GM12878 (cell line): Measurements from ENCODE around the gene THRA. TPM values are rescaled to one million over a fixed set of nuclear protein-coding genes. Genes with fewer than 3 reads are reported as not detected.

ENCODE experiments used
- ATAC-seq: fragments of 200-7000 bp; cut with Tn5 transposase; 3 replicates; pipeline ENCODE4 v1.9.1; 2020; ENCODE audit warnings: mild to moderate bottlenecking, moderate library complexity
- BruUV-seq: library from RNA; stranded (reverse); fragments of 400-500 nt; replicated peaks from 2 replicates; lab custom pipeline; 2021; lab: Mats Ljungman, UMichigan
- CTCF ChIA-PET: fragments of 300-600 bp; sonication (Branson Sonifier 250); formaldehyde crosslinking; extraction: SDS; loops from one replicate; lab custom pipeline; 2021; ENCODE audit warnings: inconsistent platforms; lab: Yijun Ruan, JAX
- POLR2A ChIA-PET: fragments of 350-600 bp; formaldehyde crosslinking; extraction: SDS; loops from one replicate; lab custom pipeline; 2021; ENCODE audit warnings: inconsistent platforms; lab: Charles Lee
- RAD21 ChIA-PET: fragments of 300-600 bp; sonication (Branson Sonifier 250); formaldehyde crosslinking; loops from one replicate; lab custom pipeline; 2023; ENCODE audit warnings: antibody characterized with exemption; ENCODE audit not compliant: unreplicated experiment; lab: Charles Lee
- SMC1A ChIA-PET: fragments of 300-600 bp; sonication (Branson Sonifier 250); formaldehyde crosslinking; loops from one replicate; lab custom pipeline; 2023; ENCODE audit not compliant: unreplicated experiment, uncharacterized antibody; lab: Charles Lee
- DNase-seq: peaks from one replicate; pipeline ENCODE4 v3.0.0-alpha.2; 2011; ENCODE audit warnings: low read depth, low spot score
- FAIRE-seq: peaks from 3 replicates; lab custom pipeline; 2011; peaks lifted over from hg19 to GRCh38; lab: Jason Lieb, UNC
- H2AFZ ChIP-seq: 2 replicates; pipeline ENCODE4 v1.6.0; 2011; ENCODE audit warnings: low read depth, low read length, control low read depth; ENCODE audit not compliant: control insufficient read depth
- H3K27ac ChIP-seq: 2 replicates; pipeline ENCODE4 v1.5.1; 2011; ENCODE audit warnings: control low read depth; ENCODE audit not compliant: control insufficient read depth, insufficient read depth
- H3K27me3 ChIP-seq, 2 experiments: replicated peaks in 1 of 2; 2 replicates each; pipeline versions ENCODE4 v1.6.0 to v1.6.1; 2011; ENCODE audit warnings: low read length in 1 of 2; ENCODE audit not compliant: control insufficient read depth in 2 of 2, insufficient read depth in 2 of 2
- H3K36me3 ChIP-seq, 2 experiments: 2 replicates each; pipeline ENCODE4 v1.5.1; 2011; ENCODE audit warnings: low read length in 1 of 2; ENCODE audit not compliant: control insufficient read depth in 2 of 2, insufficient read depth in 2 of 2
- H3K4me1 ChIP-seq: 2 replicates; pipeline ENCODE4 v1.6.1; 2011; ENCODE audit warnings: mild to moderate bottlenecking, low read length, moderate library complexity, mixed read lengths; ENCODE audit not compliant: control insufficient read depth, insufficient read depth
- H3K4me2 ChIP-seq: 2 replicates; pipeline ENCODE4 v1.6.0; 2011; ENCODE audit warnings: control low read depth; ENCODE audit not compliant: control insufficient read depth, insufficient read depth
- H3K4me3 ChIP-seq: fragments of 200-600 bp; sonication (generic); 2 replicates; pipeline ENCODE4 v1.5.1; 2016
- H3K79me2 ChIP-seq: 2 replicates; pipeline ENCODE4 v1.6.0; 2011; ENCODE audit warnings: low read length; ENCODE audit not compliant: control insufficient read depth, insufficient read depth
- H3K9ac ChIP-seq: 2 replicates; pipeline ENCODE4 v1.8.0; 2011; ENCODE audit warnings: low read length, control low read depth, mixed read lengths; ENCODE audit not compliant: control insufficient read depth, insufficient read depth
- H3K9me3 ChIP-seq: replicated peaks from 3 replicates; pipeline ENCODE4 v1.5.1; 2011; ENCODE audit warnings: mild to moderate bottlenecking, low read length; ENCODE audit not compliant: control insufficient read depth, insufficient read depth
- H4K20me1 ChIP-seq: 2 replicates; pipeline ENCODE4 v1.6.0; 2011; ENCODE audit not compliant: control insufficient read depth, insufficient read depth
- CBX3 ChIP-seq: fragments of 200-600 bp; sonication (generic); IDR thresholded peaks from 2 replicates; pipeline ENCODE4 v1.6.1; 2016; ENCODE audit warnings: low read depth, borderline replicate concordance
- EGR1 ChIP-seq, 2 experiments: IDR thresholded peaks; 1 replicate in 1 of 2; 2 replicates in 1 of 2; pipeline ENCODE4 v1.6.1; 2011 to 2012; ENCODE audit warnings: low read depth in 2 of 2, low read length in 2 of 2, borderline replicate concordance in 1 of 2, mild to moderate bottlenecking in 1 of 2, moderate library complexity in 1 of 2
- GATAD2B ChIP-seq: fragments of 450-650 bp; conservative IDR thresholded peaks from 2 replicates; pipeline ENCODE4 v1.6.1; 2017; ENCODE audit warnings: low read depth, mild to moderate bottlenecking, moderate library complexity
- HCFC1 ChIP-seq: fragments of 150-350 bp; IDR thresholded peaks from 2 replicates; pipeline ENCODE4 v1.6.1; 2014; ENCODE audit warnings: low read length
- LARP7 ChIP-seq: fragments of 450-650 bp; IDR thresholded peaks from 2 replicates; pipeline ENCODE4 v1.6.1; 2017; ENCODE audit warnings: mild to moderate bottlenecking
- MEF2A ChIP-seq: IDR thresholded peaks from 2 replicates; pipeline ENCODE4 v1.6.1; 2011; ENCODE audit warnings: low read depth, mild to moderate bottlenecking, low read length, moderate library complexity; ENCODE audit not compliant: insufficient read depth
- NBN ChIP-seq: fragments of 450-650 bp; IDR thresholded peaks from 2 replicates; pipeline ENCODE4 v1.6.1; 2016
- POLR2AphosphoS5 ChIP-seq: IDR thresholded peaks from 2 replicates; pipeline ENCODE4 v1.6.1; 2011; ENCODE audit warnings: mild to moderate bottlenecking, low read length, inconsistent platforms
- RELA ChIP-seq: fragments of 450-650 bp; IDR thresholded peaks from 2 replicates; pipeline ENCODE4 v1.8.0; 2014; ENCODE audit warnings: borderline replicate concordance; ENCODE audit not compliant: partially characterized antibody
- RFX5 ChIP-seq: IDR thresholded peaks from 2 replicates; pipeline ENCODE4 v1.6.1; 2011; ENCODE audit warnings: low read depth, low read length, improper control_type of control experiment
- STAT1 ChIP-seq: fragments of 450-650 bp; conservative IDR thresholded peaks from 2 replicates; pipeline ENCODE4 v1.6.1; 2014; ENCODE audit warnings: antibody characterized with exemption, mild to moderate bottlenecking
- ZNF217 ChIP-seq: fragments of 450-650 bp; IDR thresholded peaks from 2 replicates; pipeline ENCODE4 v1.6.1; 2017; ENCODE audit warnings: antibody characterized with exemption, mild to moderate bottlenecking
- WGBS: methylation state at CpG from one replicate; pipeline ENCODE4 v1.1.6; 2016; ENCODE audit warnings: low lambda C conversion rate; ENCODE audit not compliant: insufficient replicate concordance, insufficient coverage; ENCODE audit errors: missing lambda C conversion rate; 5-methylcytosine and 5-hydroxymethylcytosine counted together
- in situ Hi-C: fragments of 300-500 bp; cut with MboI; formaldehyde crosslinking; loops from 9 replicates; pipeline ENCODE4 v1.14.3; 2018; ENCODE audit warnings: mixed read lengths
- intact Hi-C: fragments of 100-400 bp; cut with micrococcal nuclease; formaldehyde crosslinking; loops from one replicate; pipeline ENCODE4 v1.14.2; 2022; ENCODE audit not compliant: unreplicated experiment
- polyA plus RNA-seq, 11 experiments: library from polyadenylated mRNA; depleted of rRNA in 4 of 11; unstranded in 6 of 11; stranded (reverse) in 5 of 11; fragments of >200 nt; fragmentation: Nextera tagmentation in 4 of 11; fragmentation: Illumina TruSeq in 1 of 11; extraction: Ambion mirVana in 4 of 11; extraction: Trizol in 1 of 11; gene quantifications; 1 replicate in 1 of 11; 2 replicates in 10 of 11; pipeline versions ENCODE4 v1.2.1 to v1.2.3, GENCODE V29; 2011 to 2016; ENCODE audit warnings: inconsistent platforms in 2 of 11, missing spikeins in 2 of 11, low read depth in 1 of 11
- total RNA-seq, 4 experiments: library from RNA; depleted of rRNA in 3 of 4; stranded (reverse); fragments of >200 nt in 3 of 4; fragmentation: Illumina TruSeq in 1 of 4; extraction: Trizol in 1 of 4; gene quantifications; 2 replicates each; pipeline versions ENCODE4 v1.2.1 to v1.2.3, GENCODE V29; 2013 to 2021
- TF ChIP-seq, protein P1 (sequence below): fragments of 450-650 bp; IDR thresholded peaks from 2 replicates; pipeline ENCODE4 v1.6.1; 2017; ENCODE audit warnings: mild to moderate bottlenecking, low read depth, inconsistent platforms; ENCODE audit not compliant: poor library complexity, severe bottlenecking
- TF ChIP-seq, protein P2 (sequence below): fragments of 450-650 bp; IDR thresholded peaks from 2 replicates; pipeline ENCODE4 v1.6.1; 2017; ENCODE audit warnings: borderline replicate concordance

THRA gene
- total and polyA plus RNA-seq, 10 of the 15 experiments (the other 5 are each of a cell fraction or from before 2014, with no cell fraction given), result 0.03 to 2.0 (median 0.64) TPM

DNA sequence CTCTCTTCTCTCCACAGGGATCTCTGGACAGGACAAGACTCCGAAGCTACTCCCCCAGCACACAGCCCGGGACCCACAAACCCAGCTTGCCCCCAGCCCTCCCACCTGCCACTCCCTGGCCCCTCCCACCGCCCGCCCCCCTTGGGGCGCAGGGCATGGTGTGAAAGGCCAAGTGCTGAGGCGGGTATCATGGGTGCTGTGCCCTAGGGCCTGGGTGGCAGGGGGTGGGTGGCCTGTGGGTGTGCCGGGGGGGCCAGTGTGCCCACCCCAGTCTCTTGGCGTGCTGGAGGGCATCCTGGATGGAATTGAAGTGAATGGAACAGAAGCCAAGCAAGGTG is 11.4 kb downstream of the THRA start:
- Histone ChIP-seq H4K20me1 (no peaks in the 10 kb centered on the region), H3K27me3 (no peaks in the 10 kb centered on the region), H3K27ac (no peak overlapping the region), H3K36me3 (no peaks in the 10 kb centered on the region), H3K9me3 (no peaks in the 10 kb centered on the region), H3K4me3 (no peak overlapping the region), H3K4me2 (no peak overlapping the region), H3K79me2 (no peaks in the 10 kb centered on the region), H3K4me1 (peaks cover 19% of the 10 kb centered on the region), H2AFZ (no peak overlapping the region), H3K9ac (no peak overlapping the region)
- in situ Hi-C loops (no loop called here), intact Hi-C loops (no loop called here)
- no peak for TF ChIP-seq NBN
- TF ChIP-seq POLR2AphosphoS5, result no peak
- no peak for TF ChIP-seq EGR1 (IDR thresholded peaks at IDR 0.05; ENCODE audit: borderline replicate concordance in 1 of 2, low read depth in 2 of 2, low read length in 2 of 2)
- BruUV-seq, result no TSS peak
- FAIRE-seq (no peak), ATAC-seq (no peak), DNase-seq (no peak)
- RAD21 ChIA-PET, result interaction anchor here (0.7 to 3.8 kb wide), 5 partner anchors 9 to 59 kb away, joined by 3 to 42 read pairs (median 15); partner anchors contain the start of genes CSF3, MED24 and THRA
- WGBS, result 21% methylated on average over 4 of the region's 8 CpGs
- CTCF ChIA-PET, result interaction anchor here (1.1 to 15.2 kb wide), 12 partner anchors 10 to 201 kb away, joined by 3 to 142 read pairs (median 30); partner anchors contain the start of genes MED24, NR1D1 and THRA
- POLR2A ChIA-PET, result interaction anchor here (0.6 to 1.5 kb wide), 2 partner anchors 19 to 26 kb away, joined by 4 to 6 read pairs; partner anchors contain the start of genes MED24 and NR1D1
- SMC1A ChIA-PET, result interaction anchor here (0.9 to 6.4 kb wide), 7 partner anchors 9 to 38 kb away, joined by 3 to 56 read pairs (median 12); partner anchors contain the start of genes MED24, NR1D1 and THRA

DNA sequence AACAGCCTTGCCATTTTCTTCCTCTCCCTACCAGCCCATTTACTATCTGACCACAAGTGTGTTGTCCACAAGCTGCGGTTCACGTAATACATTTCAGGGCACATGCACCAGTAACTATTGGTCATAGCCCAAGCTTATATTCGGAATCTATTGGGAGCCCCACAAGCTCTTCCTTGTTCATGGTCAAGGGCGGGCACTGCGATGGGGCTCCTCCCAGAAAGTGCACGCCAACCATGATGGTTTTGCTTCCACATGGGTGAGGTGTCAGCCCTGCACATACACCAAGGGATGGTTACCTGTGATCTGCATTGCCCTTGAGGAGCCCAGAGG is 12.1 kb downstream of the THRA start:
- ChIA-PET POLR2A (interaction anchor here (0.6 to 1.5 kb wide), 4 partner anchors 8 to 758 kb away, joined by 4 to 9 read pairs (median 7); partner anchors contain the start of gene NR1D1), CTCF (interaction anchor here (0.6 to 4.8 kb wide), 29 partner anchors 10 to 453 kb away, joined by 3 to 142 read pairs (median 5); partner anchors contain the start of genes CSF3, MED24, NR1D1 and PSMD3), RAD21 (interaction anchor here (0.6 to 3.8 kb wide), 10 partner anchors 9 to 555 kb away, joined by 3 to 42 read pairs (median 8); partner anchors contain the start of genes CSF3, MED24 and THRA), SMC1A (interaction anchor here (0.8 to 6.4 kb wide), 15 partner anchors 9 to 144 kb away, joined by 3 to 56 read pairs (median 8); partner anchors contain the start of genes MED24, NR1D1, THRA and WIPF2)
- FAIRE-seq (no peak), ATAC-seq (peak; percentile 36), DNase-seq (no peak)
- no TSS peak for BruUV-seq
- Histone ChIP-seq H3K27me3 (no peaks in the 10 kb centered on the region), H3K4me2 (no peak overlapping the region), H3K27ac (no peak overlapping the region), H3K9ac (no peak overlapping the region), H3K4me1 (peaks cover 12% of the 10 kb centered on the region), H3K36me3 (no peaks in the 10 kb centered on the region), H3K4me3 (no peak overlapping the region), H4K20me1 (no peaks in the 10 kb centered on the region), H3K79me2 (no peaks in the 10 kb centered on the region), H3K9me3 (no peaks in the 10 kb centered on the region), H2AFZ (peak overlapping the region; percentile 61)
- WGBS, result 39% methylated on average over 6 of the region's 6 CpGs
- intact Hi-C loops (no loop called here), in situ Hi-C loops (no loop called here)
- TF ChIP-seq ZNF217 (no peak), GATAD2B (no peak), RELA (no peak), LARP7 (no peak), STAT1 (no peak), POLR2AphosphoS5 (no peak), CBX3 (no peak), RFX5 (no peak), MEF2A (no peak), HCFC1 (no peak)
- TF ChIP-seq, protein P1, sequence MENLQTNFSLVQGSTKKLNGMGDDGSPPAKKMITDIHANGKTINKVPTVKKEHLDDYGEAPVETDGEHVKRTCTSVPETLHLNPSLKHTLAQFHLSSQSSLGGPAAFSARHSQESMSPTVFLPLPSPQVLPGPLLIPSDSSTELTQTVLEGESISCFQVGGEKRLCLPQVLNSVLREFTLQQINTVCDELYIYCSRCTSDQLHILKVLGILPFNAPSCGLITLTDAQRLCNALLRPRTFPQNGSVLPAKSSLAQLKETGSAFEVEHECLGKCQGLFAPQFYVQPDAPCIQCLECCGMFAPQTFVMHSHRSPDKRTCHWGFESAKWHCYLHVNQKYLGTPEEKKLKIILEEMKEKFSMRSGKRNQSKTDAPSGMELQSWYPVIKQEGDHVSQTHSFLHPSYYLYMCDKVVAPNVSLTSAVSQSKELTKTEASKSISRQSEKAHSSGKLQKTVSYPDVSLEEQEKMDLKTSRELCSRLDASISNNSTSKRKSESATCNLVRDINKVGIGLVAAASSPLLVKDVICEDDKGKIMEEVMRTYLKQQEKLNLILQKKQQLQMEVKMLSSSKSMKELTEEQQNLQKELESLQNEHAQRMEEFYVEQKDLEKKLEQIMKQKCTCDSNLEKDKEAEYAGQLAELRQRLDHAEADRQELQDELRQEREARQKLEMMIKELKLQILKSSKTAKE, result no peak
- TF ChIP-seq, protein P2, sequence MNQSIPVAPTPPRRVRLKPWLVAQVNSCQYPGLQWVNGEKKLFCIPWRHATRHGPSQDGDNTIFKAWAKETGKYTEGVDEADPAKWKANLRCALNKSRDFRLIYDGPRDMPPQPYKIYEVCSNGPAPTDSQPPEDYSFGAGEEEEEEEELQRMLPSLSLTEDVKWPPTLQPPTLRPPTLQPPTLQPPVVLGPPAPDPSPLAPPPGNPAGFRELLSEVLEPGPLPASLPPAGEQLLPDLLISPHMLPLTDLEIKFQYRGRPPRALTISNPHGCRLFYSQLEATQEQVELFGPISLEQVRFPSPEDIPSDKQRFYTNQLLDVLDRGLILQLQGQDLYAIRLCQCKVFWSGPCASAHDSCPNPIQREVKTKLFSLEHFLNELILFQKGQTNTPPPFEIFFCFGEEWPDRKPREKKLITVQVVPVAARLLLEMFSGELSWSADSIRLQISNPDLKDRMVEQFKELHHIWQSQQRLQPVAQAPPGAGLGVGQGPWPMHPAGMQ, result no peak
